ENCODE results near the gene TOMT. TPM values are rescaled to one million over a fixed set of nuclear protein-coding genes. Genes with fewer than 3 reads are reported as not detected.

Gene TOMT
- total RNA-seq, 2 donors from 2014 or later: not detected

GRCh38 chr11:72075109-72075508 lies 30.6 kb upstream of the TOMT start:
- no peaks in the 10 kb centered on the region for H3K27me3 ChIP-seq
- no peak overlapping the region for H3K4me3 ChIP-seq
- no peak overlapping the region for H3K27ac ChIP-seq
- DNase-seq: no peak
- intact Hi-C loops (cut with DNase I): no loop called here
- H3K9me3 ChIP-seq: no peaks in the 10 kb centered on the region
- H3K9ac ChIP-seq (ENCODE audit: low read depth in 2 of 2, low read length in 2 of 2): no peak overlapping the region
- no peaks in the 10 kb centered on the region for H3K4me1 ChIP-seq
- no peak for TF ChIP-seq CTCF (IDR thresholded peaks at IDR 0.05)
- no peaks in the 10 kb centered on the region for H3K36me3 ChIP-seq

GRCh38 chr11:72075756-72076155 lies 30.0 kb upstream of the TOMT start:
- Histone ChIP-seq H3K4me1 (no peaks in the 10 kb centered on the region), H3K9me3 (no peaks in the 10 kb centered on the region), H3K27ac (no peak overlapping the region), H3K36me3 (no peaks in the 10 kb centered on the region), H3K4me3 (no peak overlapping the region), H3K27me3 (no peaks in the 10 kb centered on the region), H3K9ac (ENCODE audit: low read depth in 2 of 2, low read length in 2 of 2) (no peak overlapping the region)
- TF ChIP-seq CTCF (IDR thresholded peaks at IDR 0.05): no peak
- intact Hi-C loops (cut with DNase I): no loop called here
- DNase-seq: no peak

GRCh38 chr11:72078477-72078876 lies 27.2 kb upstream of the TOMT start:
- no peaks in the 10 kb centered on the region for H3K4me1 ChIP-seq
- H3K27ac ChIP-seq: peak overlapping the region; percentile 88

GRCh38 chr11:72079819-72080325 lies 25.9 kb upstream of the TOMT start:
- no peaks in the 10 kb centered on the region for H3K27me3 ChIP-seq
- DNase-seq: peak; percentile 41
- peak overlapping the region; percentile 76 for H3K4me3 ChIP-seq
- intact Hi-C loops (cut with DNase I): no loop called here
- peak overlapping the region; percentile 88 for H3K27ac ChIP-seq
- no peaks in the 10 kb centered on the region for H3K4me1 ChIP-seq
- peak overlapping the region; percentile 51 to 92 for H3K9ac ChIP-seq (ENCODE audit: low read depth in 2 of 2, low read length in 2 of 2)
- TF ChIP-seq CTCF (IDR thresholded peaks at IDR 0.05): no peak
- H3K36me3 ChIP-seq: no peaks in the 10 kb centered on the region
- no peaks in the 10 kb centered on the region for H3K9me3 ChIP-seq

More at GRCh38 chr11:72078477-72078876, 27.2 kb upstream of the TOMT start:
- no peak for TF ChIP-seq CTCF (IDR thresholded peaks at IDR 0.05)
- no peak for DNase-seq
- Histone ChIP-seq H3K4me3 (no peak overlapping the region), H3K36me3 (no peaks in the 10 kb centered on the region), H3K9ac (ENCODE audit: low read depth in 2 of 2, low read length in 2 of 2) (peak overlapping the region in 1 of 2 donors; percentile 92), H3K9me3 (no peaks in the 10 kb centered on the region), H3K27me3 (no peaks in the 10 kb centered on the region)
- intact Hi-C loops (cut with DNase I): no loop called here

DNA sequence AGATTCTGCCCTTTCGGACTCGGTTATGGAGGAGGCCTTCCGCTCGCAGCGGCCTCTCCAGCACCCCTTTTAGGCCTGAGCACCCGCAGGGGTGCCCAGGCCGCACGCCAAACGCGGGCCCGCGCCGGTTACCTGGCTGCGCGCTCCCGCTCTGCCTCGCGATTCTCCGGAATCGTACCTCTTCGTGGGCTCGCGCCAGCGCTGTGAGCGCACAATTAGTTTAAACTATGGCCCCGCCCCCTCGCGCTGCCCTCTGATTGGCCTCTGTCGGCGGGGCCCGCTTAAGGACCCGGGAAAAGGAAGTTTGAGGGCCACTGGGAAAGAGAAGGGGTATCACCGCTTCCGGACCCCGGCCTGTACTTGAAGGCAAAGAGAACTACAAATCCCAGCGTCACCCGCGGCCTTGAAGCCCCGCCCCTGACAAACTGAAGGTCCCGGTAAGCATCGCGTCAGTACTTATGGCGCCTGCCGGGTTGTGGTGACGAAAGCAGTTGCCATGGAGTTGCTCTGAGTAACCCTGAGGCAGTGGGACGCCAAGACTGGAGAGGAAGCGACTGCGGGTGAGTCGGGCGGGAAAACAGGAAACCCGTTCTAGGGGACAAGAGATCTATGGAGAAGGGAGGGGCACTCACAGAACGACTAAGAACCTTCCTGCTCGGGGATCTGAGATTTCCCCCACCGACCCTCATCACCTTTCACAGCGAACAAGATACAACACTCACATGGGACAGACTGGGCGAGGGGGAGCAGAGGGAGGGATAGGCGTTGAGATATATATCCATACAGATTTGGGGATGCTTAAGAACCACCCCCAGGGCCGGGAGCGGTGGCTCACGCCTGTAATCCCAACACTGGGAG lies 25.2 kb upstream of the TOMT start, which contains the start of the genes LRRC51 and NUMA1:
TSS of gene LRRC51 (plus strand) at position 525 of the 858 bp plus-strand sequence. CDS start 8,234 bp downstream, outside the sequence.
TSS of gene NUMA1 (minus strand) at position 217 of the 858 bp plus-strand sequence. CDS start 44,599 bp downstream, outside the sequence.
- Histone ChIP-seq H3K9me3 (no peaks in the 10 kb centered on the region), H3K27ac (peak within 1 kb of the TSS; percentile 88), H3K27me3 (no peaks in the 10 kb centered on the region), H3K4me3 (peak within 1 kb of the TSS; percentile 76), H3K9ac (ENCODE audit: low read depth in 2 of 2, low read length in 2 of 2) (peak within 1 kb of the TSS; percentile 66 to 92), H3K36me3 (no peaks in the 10 kb centered on the region), H3K4me1 (no peaks in the 10 kb centered on the region)
- intact Hi-C loops (cut with DNase I): no loop called here
- peak; percentile 100 for DNase-seq
- TF ChIP-seq CTCF (IDR thresholded peaks at IDR 0.05): no peak
